Mesenchymal stem cell (in vitro differentiated cells and primary cell): Measurements from ENCODE around the gene REV3L.
A peak's percentile ranks its signal among the peaks of the same experiment; 100 is the strongest.

Source experiments
- DNase-seq: peaks from one replicate; pipeline ENCODE4 v3.0.0-alpha.2; 2013
- H2AFZ ChIP-seq: one replicate; pipeline ENCODE4 v1.6.1; 2013; ENCODE audit warnings: low read depth, mild to moderate bottlenecking, control low read depth, inconsistent platforms, low read length, moderate library complexity
- H2AK5ac ChIP-seq: 2 replicates; pipeline ENCODE4 v1.6.1; 2013; ENCODE audit warnings: low read length, moderate library complexity, mild to moderate bottlenecking, inconsistent platforms; ENCODE audit not compliant: severe bottlenecking
- H2BK120ac ChIP-seq: one replicate; pipeline ENCODE4 v1.6.1; 2013; ENCODE audit warnings: low read depth, mild to moderate bottlenecking, inconsistent platforms, low read length, moderate library complexity
- H2BK12ac ChIP-seq, 2 experiments: one replicate each; pipeline ENCODE4 v1.6.1; 2013; ENCODE audit warnings: inconsistent platforms in 2 of 2, low read length in 2 of 2, mild to moderate bottlenecking in 2 of 2, moderate library complexity in 2 of 2, control low read depth in 1 of 2
- H2BK15ac ChIP-seq: one replicate; pipeline ENCODE4 v1.6.1; 2013; ENCODE audit warnings: mild to moderate bottlenecking, low read depth, inconsistent platforms; ENCODE audit not compliant: poor library complexity, severe bottlenecking
- H2BK5ac ChIP-seq: 2 replicates; pipeline ENCODE4 v1.6.1; 2013; ENCODE audit warnings: low read depth, mild to moderate bottlenecking, low read length, control low read depth, inconsistent platforms; ENCODE audit not compliant: poor library complexity, severe bottlenecking
- H3K14ac ChIP-seq, 2 experiments: one replicate each; pipeline ENCODE4 v1.6.1; 2013; ENCODE audit warnings: inconsistent platforms in 2 of 2, low read length in 2 of 2, control low read depth in 1 of 2, mild to moderate bottlenecking in 1 of 2, moderate library complexity in 1 of 2
- H3K18ac ChIP-seq, 2 experiments: one replicate each; pipeline ENCODE4 v1.6.1; 2013; ENCODE audit warnings: inconsistent platforms in 2 of 2, low read length in 2 of 2, control low read depth in 1 of 2, low read depth in 1 of 2, mild to moderate bottlenecking in 1 of 2
- H3K23ac ChIP-seq, 2 experiments: one replicate each; pipeline ENCODE4 v1.6.1; 2013; ENCODE audit warnings: inconsistent platforms in 2 of 2, low read length in 2 of 2, mild to moderate bottlenecking in 2 of 2, moderate library complexity in 2 of 2, control low read depth in 1 of 2
- H3K27ac ChIP-seq: 2 replicates; pipeline ENCODE4 v1.5.1; 2013; ENCODE audit warnings: mild to moderate bottlenecking, moderate library complexity, low read length, control low read depth, inconsistent platforms; ENCODE audit not compliant: poor library complexity, severe bottlenecking
- H3K27me3 ChIP-seq, 2 experiments: 2 replicates each; pipeline versions ENCODE4 v1.6.1 to v1.7.0; 2013; ENCODE audit warnings: low read length in 2 of 2, mild to moderate bottlenecking in 2 of 2, moderate library complexity in 2 of 2, control low read depth in 1 of 2, inconsistent platforms in 1 of 2; ENCODE audit not compliant: control insufficient read depth in 1 of 2, insufficient read depth in 1 of 2
- H3K36me3 ChIP-seq, 2 experiments: 2 replicates each; pipeline versions ENCODE4 v1.6.1 to v1.7.0; 2013; ENCODE audit warnings: low read length in 2 of 2, control low read depth in 1 of 2, inconsistent platforms in 1 of 2, low read depth in 1 of 2, mild to moderate bottlenecking in 1 of 2; ENCODE audit not compliant: insufficient read depth in 2 of 2, control insufficient read depth in 1 of 2
- H3K4ac ChIP-seq, 2 experiments: one replicate each; pipeline ENCODE4 v1.6.1; 2013; ENCODE audit warnings: inconsistent platforms in 2 of 2, low read length in 2 of 2, mild to moderate bottlenecking in 2 of 2, moderate library complexity in 2 of 2, control low read depth in 1 of 2, low read depth in 1 of 2
- H3K4me1 ChIP-seq: 2 replicates; pipeline ENCODE4 v1.6.1; 2013; ENCODE audit warnings: low read depth, low read length, control low read depth; ENCODE audit not compliant: control insufficient read depth, insufficient read depth
- H3K4me2 ChIP-seq: 2 replicates; pipeline ENCODE4 v1.6.1; 2013; ENCODE audit warnings: low read length, mild to moderate bottlenecking, inconsistent platforms; ENCODE audit not compliant: poor library complexity, severe bottlenecking
- H3K4me3 ChIP-seq, 2 experiments: 2 replicates each; pipeline versions ENCODE4 v1.5.1 to v1.7.0; 2013; ENCODE audit warnings: low read length in 2 of 2, mild to moderate bottlenecking in 2 of 2, control low read depth in 1 of 2, low read depth in 1 of 2; ENCODE audit not compliant: insufficient read depth in 1 of 2
- H3K79me1 ChIP-seq: replicated peaks from 2 replicates; pipeline ENCODE4 v1.6.1; 2013; ENCODE audit warnings: mild to moderate bottlenecking, control low read depth, low read length, inconsistent platforms; ENCODE audit not compliant: poor library complexity, severe bottlenecking
- H3K9ac ChIP-seq: 2 replicates; pipeline ENCODE4 v1.7.0; 2013; ENCODE audit warnings: mild to moderate bottlenecking, low read length, moderate library complexity
- H3K9me3 ChIP-seq: 2 replicates; pipeline ENCODE4 v1.7.0; 2013; ENCODE audit warnings: mild to moderate bottlenecking, low read length; ENCODE audit not compliant: control insufficient read depth
- H4K8ac ChIP-seq: one replicate; pipeline ENCODE4 v1.6.1; 2013; ENCODE audit warnings: inconsistent platforms, mild to moderate bottlenecking, low read length, moderate library complexity
- H4K91ac ChIP-seq: one replicate; pipeline ENCODE4 v1.6.1; 2013; ENCODE audit warnings: mild to moderate bottlenecking, low read length, inconsistent platforms
- WGBS: methylation state at CpG from one replicate; pipeline ENCODE4 v1.1.7; 2013; ENCODE audit warnings: mixed read lengths; 5-methylcytosine and 5-hydroxymethylcytosine counted together

The REV3L gene

DNA sequence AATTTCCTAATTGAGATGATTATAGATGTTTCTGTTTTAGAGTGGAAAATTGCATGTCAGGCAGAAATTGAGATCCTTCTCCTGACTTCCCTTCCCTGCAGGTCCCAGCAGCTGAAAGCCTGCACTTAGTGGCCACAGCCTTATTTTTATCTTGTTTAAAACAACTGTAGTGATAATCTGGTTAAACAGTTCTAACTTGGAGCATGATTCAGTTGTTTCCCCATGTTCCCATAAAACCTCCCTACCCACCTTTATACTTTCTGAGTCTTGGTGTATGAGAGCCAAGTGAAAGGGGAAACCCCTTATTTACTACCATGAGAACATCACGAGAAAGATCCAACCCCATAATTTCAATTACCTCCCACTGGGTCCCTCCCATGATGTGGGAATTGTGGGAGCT, 200.5 kb downstream of the REV3L start:
- Histone ChIP-seq H3K18ac (no peak overlapping the region), H2BK12ac (no peak overlapping the region), H3K79me1 (peaks cover 21% of the 10 kb centered on the region), H3K23ac (no peak overlapping the region), H3K9ac (no peak overlapping the region), H3K4me2 (no peak overlapping the region), H2BK5ac (no peak overlapping the region), H3K4me1 (peaks cover 10% of the 10 kb centered on the region), H2AK5ac (no peak overlapping the region), H2BK15ac (no peak overlapping the region), H3K36me3 (peaks cover 14 to 27% of the 10 kb centered on the region in 2 experiments), H3K4ac (no peak overlapping the region), H3K27ac (peak overlapping the region; percentile 53), H2AFZ (no peak overlapping the region), H3K27me3 (no peaks in the 10 kb centered on the region), H3K9me3 (no peaks in the 10 kb centered on the region), H2BK120ac (no peak overlapping the region), H4K8ac (no peak overlapping the region), H3K14ac (no peak overlapping the region), H3K4me3 (no peak overlapping the region), H4K91ac (no peak overlapping the region)
- WGBS: 90% methylated on average over 1 of the region's 1 CpG
- DNase-seq: no peak

DNA sequence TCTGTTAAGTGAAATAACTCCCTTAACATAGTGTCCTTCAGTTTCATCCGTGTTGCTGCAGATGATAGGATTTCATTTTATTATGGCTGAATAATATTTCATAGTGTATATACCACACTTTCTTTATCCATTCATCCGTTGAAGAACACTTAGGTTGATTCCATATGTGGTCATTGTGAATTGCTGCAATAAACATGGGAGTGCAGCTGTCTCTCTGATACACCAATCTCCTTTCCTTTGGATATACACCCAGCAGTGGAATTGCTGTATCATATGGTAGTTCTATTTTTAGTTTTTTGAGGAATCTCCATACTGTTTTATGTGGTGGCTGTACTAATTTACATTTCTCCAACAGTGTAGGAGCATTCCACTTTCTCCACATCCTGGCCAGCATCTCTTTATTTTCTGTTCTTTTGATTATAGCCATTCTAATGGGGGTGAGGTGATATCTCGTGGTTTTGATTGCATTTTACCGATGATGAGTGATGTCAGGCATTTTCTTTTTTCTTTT, 202.5 kb downstream of the REV3L start:
- no peak overlapping the region for H3K14ac ChIP-seq
- H2BK120ac ChIP-seq: no peak overlapping the region
- no peak overlapping the region for H3K9ac ChIP-seq
- H3K9me3 ChIP-seq: peaks cover 11% of the 10 kb centered on the region
- peak; percentile 49 for DNase-seq
- H3K4me3 ChIP-seq: no peak overlapping the region
- H3K18ac ChIP-seq: no peak overlapping the region
- peaks cover 10% of the 10 kb centered on the region for H3K4me1 ChIP-seq
- no peak overlapping the region for H4K91ac ChIP-seq
- no peak overlapping the region for H2BK15ac ChIP-seq
- H3K4me2 ChIP-seq: no peak overlapping the region
- H3K27me3 ChIP-seq: no peaks in the 10 kb centered on the region
- no peak overlapping the region for H3K23ac ChIP-seq
- H2AK5ac ChIP-seq: no peak overlapping the region
- H3K36me3 ChIP-seq: peaks cover 21 to 47% of the 10 kb centered on the region in 2 experiments
- no peak overlapping the region for H4K8ac ChIP-seq
- no peak overlapping the region for H2AFZ ChIP-seq
- peaks cover 25% of the 10 kb centered on the region for H3K79me1 ChIP-seq
- H2BK5ac ChIP-seq: no peak overlapping the region
- no CpG with 5 or more reads among the region's 4 CpGs for WGBS
- H3K27ac ChIP-seq: no peak overlapping the region
- H3K4ac ChIP-seq: no peak overlapping the region
- H2BK12ac ChIP-seq: no peak overlapping the region

DNA sequence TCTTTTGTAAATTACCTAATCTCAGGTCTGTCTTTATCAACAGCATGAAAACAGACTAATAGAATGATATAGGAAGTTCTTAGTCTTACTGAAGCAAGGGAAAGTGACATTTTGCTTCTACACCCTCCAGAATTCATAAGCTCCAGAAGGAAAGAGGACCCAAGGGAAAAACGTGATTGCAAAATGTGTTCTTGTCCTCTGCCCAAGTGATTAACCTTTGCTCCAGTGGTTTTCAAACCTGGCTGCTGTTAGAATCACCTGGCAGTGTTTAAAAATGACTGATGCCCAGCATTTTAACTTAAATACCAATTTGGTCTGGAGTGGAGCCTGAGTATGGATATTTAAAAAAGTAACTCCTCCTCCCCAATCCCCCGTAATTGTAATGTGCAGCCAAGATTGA, 204.3 kb downstream of the REV3L start:
- WGBS: 93% methylated on average over 2 of the region's 2 CpGs
- H3K27me3 ChIP-seq: no peaks in the 10 kb centered on the region
- no peak overlapping the region for H3K27ac ChIP-seq

DNA sequence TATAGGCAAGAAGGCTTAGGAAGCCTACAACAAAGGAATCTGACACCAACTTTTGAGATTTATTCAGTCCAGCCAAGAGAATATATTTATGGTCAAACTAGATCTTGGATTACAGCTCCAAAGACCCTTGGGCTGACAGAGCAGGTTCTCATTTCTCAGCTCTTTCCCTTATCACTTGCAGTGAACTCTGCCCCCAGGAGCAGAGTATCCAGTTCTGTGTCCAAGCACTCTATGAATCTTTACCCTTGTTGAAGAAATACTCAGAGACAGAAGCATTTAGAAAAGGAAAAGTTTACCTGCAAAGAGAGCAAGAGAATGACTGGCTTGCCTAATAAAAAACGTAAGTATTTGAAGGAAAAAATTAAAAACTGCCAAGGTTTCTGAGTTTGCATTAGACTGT, 205.2 kb downstream of the REV3L start:
- no peak overlapping the region for H2BK5ac ChIP-seq
- peaks cover 3% of the 10 kb centered on the region for H3K4me1 ChIP-seq
- H3K4ac ChIP-seq: no peak overlapping the region
- DNase-seq: no peak
- H4K8ac ChIP-seq: no peak overlapping the region
- H3K4me3 ChIP-seq: no peak overlapping the region
- no peak overlapping the region for H2BK15ac ChIP-seq
- H3K9ac ChIP-seq: no peak overlapping the region
- WGBS: 100% methylated on average over 1 of the region's 1 CpG
- H3K18ac ChIP-seq: no peak overlapping the region
- peaks cover 24 to 72% of the 10 kb centered on the region in 2 experiments for H3K36me3 ChIP-seq
- no peaks in the 10 kb centered on the region for H3K27me3 ChIP-seq
- H2AK5ac ChIP-seq: no peak overlapping the region
- H2AFZ ChIP-seq: no peak overlapping the region
- no peak overlapping the region for H3K14ac ChIP-seq
- no peak overlapping the region for H2BK120ac ChIP-seq
- no peak overlapping the region for H4K91ac ChIP-seq
- H3K9me3 ChIP-seq: peaks cover 34% of the 10 kb centered on the region
- H3K23ac ChIP-seq: no peak overlapping the region
- H2BK12ac ChIP-seq: no peak overlapping the region
- H3K4me2 ChIP-seq: no peak overlapping the region
- H3K27ac ChIP-seq: no peak overlapping the region
- H3K79me1 ChIP-seq: peaks cover 27% of the 10 kb centered on the region

More for the DNA sequence above, 204.3 kb downstream of the REV3L start:
- H3K23ac ChIP-seq: no peak overlapping the region
- no peak overlapping the region for H3K9ac ChIP-seq
- H3K36me3 ChIP-seq: peaks cover 26 to 63% of the 10 kb centered on the region in 2 experiments
- H3K4me2 ChIP-seq: no peak overlapping the region
- H2AK5ac ChIP-seq: no peak overlapping the region
- peaks cover 25% of the 10 kb centered on the region for H3K79me1 ChIP-seq
- no peak overlapping the region for H2AFZ ChIP-seq
- H3K4ac ChIP-seq: no peak overlapping the region
- no peak overlapping the region for H2BK15ac ChIP-seq
- H4K91ac ChIP-seq: no peak overlapping the region
- no peak overlapping the region for H3K14ac ChIP-seq
- no peak overlapping the region for H2BK120ac ChIP-seq
- H4K8ac ChIP-seq: no peak overlapping the region
- peaks cover 10% of the 10 kb centered on the region for H3K4me1 ChIP-seq
- H3K18ac ChIP-seq: no peak overlapping the region
- no peak for DNase-seq
- no peak overlapping the region for H3K4me3 ChIP-seq
- no peak overlapping the region for H2BK5ac ChIP-seq
- H3K9me3 ChIP-seq: peaks cover 27% of the 10 kb centered on the region
- H2BK12ac ChIP-seq: no peak overlapping the region
